Tibial artery (tissue), 4 donors: Measurements from ENCODE around the gene NEDD4L.

Source experiments
- DNase-seq, 2 donors: peaks; one replicate each; pipeline ENCODE4 v3.0.0-alpha.2; 2019
- H3K27ac ChIP-seq, 2 donors: fragments of 200-600 bp; sonication (generic) in 1 of 2; 1 replicate in 1 of 2; 2 replicates in 1 of 2; pipeline ENCODE4 v1.5.1; 2018 to 2019; ENCODE audit warnings: mild to moderate bottlenecking in 1 of 2
- H3K27me3 ChIP-seq, 2 donors: fragments of 200-600 bp; sonication (generic) in 1 of 2; one replicate each; pipeline versions ENCODE4 v1.5.1 to v1.6.0; 2016 to 2019
- H3K36me3 ChIP-seq, 3 donors: fragments of 200-600 bp; sonication (generic) in 2 of 3; one replicate each; pipeline ENCODE4 v1.5.1; 2016 to 2019; ENCODE audit warnings: mild to moderate bottlenecking in 2 of 3
- H3K4me1 ChIP-seq, 4 donors: fragments of 200-600 bp; sonication (generic) in 2 of 4; 1 replicate in 3 of 4; 2 replicates in 1 of 4; pipeline ENCODE4 v1.5.1; 2016 to 2019
- H3K4me3 ChIP-seq, 2 donors: fragments of 200-600 bp; sonication (generic) in 1 of 2; 1 replicate in 1 of 2; 2 replicates in 1 of 2; pipeline ENCODE4 v1.5.1; 2018 to 2019; ENCODE audit warnings: mild to moderate bottlenecking in 2 of 2
- H3K9me3 ChIP-seq, 3 donors: fragments of 200-600 bp; sonication (generic) in 1 of 3; one replicate each; pipeline ENCODE4 v1.5.1; 2016 to 2019
- CTCF ChIP-seq, 2 experiments: fragments of 200-600 bp in 1 of 2; fragments of 450-650 bp in 1 of 2; IDR thresholded peaks; one replicate each; pipeline ENCODE4 v1.5.1; 2017 to 2019; ENCODE audit warnings: antibody characterized with exemption in 2 of 2, mild to moderate bottlenecking in 1 of 2, moderate library complexity in 1 of 2
- intact Hi-C: fragments of 100-400 bp; cut with DNase I; formaldehyde crosslinking; loops from one replicate; pipeline ENCODE4 v1.15.0; 2023; ENCODE audit warnings: low total_unique reads

Gene NEDD4L

GRCh38 chr18:58103339-58103985, 59.4 kb downstream of the NEDD4L start:
- no peak for DNase-seq
- H3K27me3 ChIP-seq = no peaks in the 10 kb centered on the region
- no peaks in the 10 kb centered on the region for H3K9me3 ChIP-seq
- no peak overlapping the region for H3K4me3 ChIP-seq
- H3K27ac ChIP-seq = no peak overlapping the region
- no peak for TF ChIP-seq CTCF (IDR thresholded peaks at IDR 0.05)
- intact Hi-C loops = no loop called here
- no peaks in the 10 kb centered on the region for H3K4me1 ChIP-seq
- no peaks in the 10 kb centered on the region for H3K36me3 ChIP-seq

- no peak for DNase-seq
- Histone ChIP-seq H3K4me3 (no peak overlapping the region), H3K9me3 (no peaks in the 10 kb centered on the region), H3K27ac (no peak overlapping the region), H3K36me3 (no peaks in the 10 kb centered on the region), H3K4me1 (no peaks in the 10 kb centered on the region), H3K27me3 (no peaks in the 10 kb centered on the region)
- intact Hi-C loops = no loop called here
- TF ChIP-seq CTCF (IDR thresholded peaks at IDR 0.05) = no peak
Measured at GRCh38 chr18:58104096-58104495, 60.1 kb downstream of the NEDD4L start.

- Histone ChIP-seq H3K27ac (no peak overlapping the region), H3K4me3 (no peak overlapping the region), H3K27me3 (no peaks in the 10 kb centered on the region), H3K36me3 (no peaks in the 10 kb centered on the region), H3K9me3 (no peaks in the 10 kb centered on the region), H3K4me1 (no peaks in the 10 kb centered on the region)
- DNase-seq = no peak
- TF ChIP-seq CTCF (IDR thresholded peaks at IDR 0.05) = no peak
- intact Hi-C loops = no loop called here
Measured at GRCh38 chr18:58105206-58105887, 61.3 kb downstream of the NEDD4L start.

- TF ChIP-seq CTCF (IDR thresholded peaks at IDR 0.05) = no peak
- H3K27me3 ChIP-seq = no peaks in the 10 kb centered on the region
- DNase-seq = no peak
- no peak overlapping the region for H3K4me3 ChIP-seq
- no peaks in the 10 kb centered on the region for H3K36me3 ChIP-seq
- no peaks in the 10 kb centered on the region for H3K4me1 ChIP-seq
- H3K9me3 ChIP-seq = no peaks in the 10 kb centered on the region
- H3K27ac ChIP-seq = no peak overlapping the region
- intact Hi-C loops = no loop called here
Measured at GRCh38 chr18:58105888-58106260, 61.8 kb downstream of the NEDD4L start.

GRCh38 chr18:58106289-58107070, 62.5 kb downstream of the NEDD4L start:
- TF ChIP-seq CTCF (IDR thresholded peaks at IDR 0.05) = no peak
- H3K27me3 ChIP-seq = no peaks in the 10 kb centered on the region
- H3K4me3 ChIP-seq = no peak overlapping the region
- no peaks in the 10 kb centered on the region for H3K4me1 ChIP-seq
- H3K27ac ChIP-seq = no peak overlapping the region
- no peaks in the 10 kb centered on the region for H3K9me3 ChIP-seq
- no peaks in the 10 kb centered on the region for H3K36me3 ChIP-seq
- intact Hi-C loops = no loop called here
- DNase-seq = no peak
